ENCODE results near the gene BST1. TPM values are rescaled to one million over a fixed set of nuclear protein-coding genes. Genes with fewer than 3 reads are reported as not detected.

Gene BST1
- polyA plus RNA-seq, 1 donor (not counting 4 experiments of a cell fraction or from before 2014, with no cell fraction given) = 1.2 TPM

- Histone ChIP-seq H3K79me2 (ENCODE audit: control insufficient read depth, insufficient read depth, low read length) (no peaks in the 10 kb centered on the region), H3K36me3 (ENCODE audit: control insufficient read depth in 2 of 2, extremely low read depth in 1 of 2, insufficient read depth in 2 of 2, low read length in 2 of 2) (no peaks in the 10 kb centered on the region), H3K27me3 (ENCODE audit: control insufficient read depth, extremely low read depth, insufficient read depth, low read length) (no peaks in the 10 kb centered on the region), H3K9me1 (ENCODE audit: control insufficient read depth, extremely low read depth, insufficient read depth, low read length) (no peaks in the 10 kb centered on the region), H3K4me1 (ENCODE audit: control insufficient read depth, extremely low read depth, insufficient read depth, low read length) (no peaks in the 10 kb centered on the region), H3K4me2 (ENCODE audit: control insufficient read depth, extremely low read depth, insufficient read depth, low read depth, low read length) (no peak overlapping the region), H3K27ac (ENCODE audit: control insufficient read depth, insufficient read depth, low read length) (no peak overlapping the region), H4K20me1 (ENCODE audit: control insufficient read depth, extremely low read depth, insufficient read depth, low read length) (no peaks in the 10 kb centered on the region), H3K9me3 (ENCODE audit: control insufficient read depth, low read depth, low read length) (peaks cover 2% of the 10 kb centered on the region), H3K4me3 (ENCODE audit: control insufficient read depth in 2 of 3, extremely low read depth in 1 of 3, insufficient read depth in 2 of 3, low read depth in 1 of 3, low read length in 3 of 3) (no peak overlapping the region), H2AFZ (ENCODE audit: control insufficient read depth, low read length) (no peak overlapping the region), H3K9ac (ENCODE audit: control insufficient read depth, extremely low read depth, insufficient read depth, low read length) (no peak overlapping the region)
- no peak for FAIRE-seq
- no peak for TF ChIP-seq EZH2 (IDR thresholded peaks at IDR 0.05; ENCODE audit: low read length)
- no peak for TF ChIP-seq CTCF (optimal IDR thresholded peaks at IDR 0.05 in 1 of 3, IDR thresholded peaks at IDR 0.05 in 1 of 3, conservative IDR thresholded peaks at IDR 0.05 in 1 of 3; ENCODE audit: extremely low read depth in 1 of 3, insufficient read depth in 2 of 3, low read length in 3 of 3)
- dilution Hi-C loops (cut with MboI; ENCODE audit: extremely low pct_ligation_motif_present, low sequenced_read_pairs) = no loop called here
- DNase-seq (ENCODE audit: low read depth, low spot score) = no peak
Measured at GRCh38 chr4:15746110-15746509, 43.2 kb downstream of the BST1 start.

GRCh38 chr4:15749001-15749400 lies 46.1 kb downstream of the BST1 start:
- no peak overlapping the region for H3K9ac ChIP-seq (ENCODE audit: control insufficient read depth, extremely low read depth, insufficient read depth, low read length)
- FAIRE-seq = no peak
- no peaks in the 10 kb centered on the region for H3K4me1 ChIP-seq (ENCODE audit: control insufficient read depth, extremely low read depth, insufficient read depth, low read length)
- no peak for DNase-seq (ENCODE audit: low read depth, low spot score)
- H3K9me1 ChIP-seq (ENCODE audit: control insufficient read depth, extremely low read depth, insufficient read depth, low read length) = no peaks in the 10 kb centered on the region
- no peaks in the 10 kb centered on the region for H3K9me3 ChIP-seq (ENCODE audit: control insufficient read depth, low read depth, low read length)
- dilution Hi-C loops (cut with MboI; ENCODE audit: extremely low pct_ligation_motif_present, low sequenced_read_pairs) = no loop called here
- H3K79me2 ChIP-seq (ENCODE audit: control insufficient read depth, insufficient read depth, low read length) = no peaks in the 10 kb centered on the region
- H3K27ac ChIP-seq (ENCODE audit: control insufficient read depth, insufficient read depth, low read length) = no peak overlapping the region
- no peak overlapping the region for H3K4me3 ChIP-seq (ENCODE audit: control insufficient read depth in 2 of 3, extremely low read depth in 1 of 3, insufficient read depth in 2 of 3, low read depth in 1 of 3, low read length in 3 of 3)
- TF ChIP-seq EZH2 (IDR thresholded peaks at IDR 0.05; ENCODE audit: low read length) (no peak), CTCF (optimal IDR thresholded peaks at IDR 0.05 in 1 of 3, IDR thresholded peaks at IDR 0.05 in 1 of 3, conservative IDR thresholded peaks at IDR 0.05 in 1 of 3; ENCODE audit: extremely low read depth in 1 of 3, insufficient read depth in 2 of 3, low read length in 3 of 3) (no peak)
- no peaks in the 10 kb centered on the region for H3K27me3 ChIP-seq (ENCODE audit: control insufficient read depth, extremely low read depth, insufficient read depth, low read length)
- H4K20me1 ChIP-seq (ENCODE audit: control insufficient read depth, extremely low read depth, insufficient read depth, low read length) = no peaks in the 10 kb centered on the region
- no peak overlapping the region for H3K4me2 ChIP-seq (ENCODE audit: control insufficient read depth, extremely low read depth, insufficient read depth, low read depth, low read length)
- no peak overlapping the region for H2AFZ ChIP-seq (ENCODE audit: control insufficient read depth, low read length)
- H3K36me3 ChIP-seq (ENCODE audit: control insufficient read depth in 2 of 2, extremely low read depth in 1 of 2, insufficient read depth in 2 of 2, low read length in 2 of 2) = no peaks in the 10 kb centered on the region
